HL-60 (cell line): ENCODE measurements around the gene KCTD16.

ENCODE experiments used
- CTCF ChIP-seq: IDR thresholded peaks from one replicate; pipeline ENCODE4 v1.5.1; 2011; ENCODE audit warnings: low read length, control low read depth, inconsistent platforms; ENCODE audit not compliant: insufficient read depth
- GABPA ChIP-seq: IDR thresholded peaks from 2 replicates; pipeline ENCODE4 v1.6.1; 2012; ENCODE audit warnings: low read depth
- POLR2AphosphoS5 ChIP-seq: IDR thresholded peaks from 2 replicates; pipeline ENCODE4 v1.6.1; 2012; ENCODE audit warnings: low read depth

DNA sequence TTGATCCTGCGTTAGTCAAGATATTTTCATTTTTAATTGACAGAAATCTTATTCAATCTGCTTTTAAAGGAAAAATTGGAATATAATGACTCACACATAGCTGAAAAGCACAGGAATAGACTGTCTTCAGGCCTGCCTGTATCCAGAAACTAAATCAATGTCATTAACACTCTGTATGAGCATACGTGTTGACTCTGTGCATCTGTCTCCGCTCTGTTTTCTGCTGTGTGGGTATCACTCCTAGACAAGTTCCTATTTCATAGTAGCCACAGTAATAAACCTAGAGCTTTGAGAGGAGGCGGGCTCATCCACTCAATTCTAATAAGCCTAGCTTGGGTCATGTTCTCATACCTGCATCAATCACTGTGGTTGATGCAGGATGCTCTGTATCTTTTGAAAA, 267.6 kb downstream of the KCTD16 start:
- TF ChIP-seq POLR2AphosphoS5 (no peak), CTCF (no peak), GABPA (no peak)
